Tibial artery (tissue), 4 donors: ENCODE results near the gene SPTB.
A peak's percentile ranks its signal among the peaks of the same experiment; 100 is the strongest.

Experiments used
- DNase-seq, 2 donors: peaks; one replicate each; pipeline ENCODE4 v3.0.0-alpha.2; 2019
- H3K27ac ChIP-seq, 2 donors: fragments of 200-600 bp; sonication (generic) in 1 of 2; 1 replicate in 1 of 2; 2 replicates in 1 of 2; pipeline ENCODE4 v1.5.1; 2018 to 2019; ENCODE audit warnings: mild to moderate bottlenecking in 1 of 2
- H3K27me3 ChIP-seq, 2 donors: fragments of 200-600 bp; sonication (generic) in 1 of 2; one replicate each; pipeline versions ENCODE4 v1.5.1 to v1.6.0; 2016 to 2019
- H3K36me3 ChIP-seq, 3 donors: fragments of 200-600 bp; sonication (generic) in 2 of 3; one replicate each; pipeline ENCODE4 v1.5.1; 2016 to 2019; ENCODE audit warnings: mild to moderate bottlenecking in 2 of 3
- H3K4me1 ChIP-seq, 4 donors: fragments of 200-600 bp; sonication (generic) in 2 of 4; 1 replicate in 3 of 4; 2 replicates in 1 of 4; pipeline ENCODE4 v1.5.1; 2016 to 2019
- H3K4me3 ChIP-seq, 2 donors: fragments of 200-600 bp; sonication (generic) in 1 of 2; 1 replicate in 1 of 2; 2 replicates in 1 of 2; pipeline ENCODE4 v1.5.1; 2018 to 2019; ENCODE audit warnings: mild to moderate bottlenecking in 2 of 2
- H3K9me3 ChIP-seq, 3 donors: fragments of 200-600 bp; sonication (generic) in 1 of 3; one replicate each; pipeline ENCODE4 v1.5.1; 2016 to 2019
- CTCF ChIP-seq, 2 experiments: fragments of 200-600 bp in 1 of 2; fragments of 450-650 bp in 1 of 2; IDR thresholded peaks; one replicate each; pipeline ENCODE4 v1.5.1; 2017 to 2019; ENCODE audit warnings: antibody characterized with exemption in 2 of 2, mild to moderate bottlenecking in 1 of 2, moderate library complexity in 1 of 2
- intact Hi-C: fragments of 100-400 bp; cut with DNase I; formaldehyde crosslinking; loops from one replicate; pipeline ENCODE4 v1.15.0; 2023; ENCODE audit warnings: low total_unique reads

The SPTB gene

GRCh38 chr14:64758025-64758521 lies 121.6 kb downstream of the SPTB start:
- intact Hi-C loops: no loop called here

GRCh38 chr14:64757601-64758000 lies 122.1 kb downstream of the SPTB start:
- H3K27ac ChIP-seq: peak overlapping the region; percentile 19 to 67
- H3K4me1 ChIP-seq: peaks cover 0 to 53% (median 46%) of the 10 kb centered on the region in 4 donors

More at GRCh38 chr14:64758025-64758521, 121.6 kb downstream of the SPTB start:
- no peaks in the 10 kb centered on the region for H3K36me3 ChIP-seq
- no peaks in the 10 kb centered on the region for H3K27me3 ChIP-seq
- peak overlapping the region; percentile 19 to 67 for H3K27ac ChIP-seq
- H3K4me3 ChIP-seq: no peak overlapping the region
- DNase-seq: peak in 1 of 2 donors; percentile 67
- H3K4me1 ChIP-seq: peaks cover 0 to 58% (median 51%) of the 10 kb centered on the region in 4 donors
- no peaks in the 10 kb centered on the region for H3K9me3 ChIP-seq
- no peak for TF ChIP-seq CTCF (IDR thresholded peaks at IDR 0.05)

GRCh38 chr14:64756712-64757111 lies 123.0 kb downstream of the SPTB start:
- TF ChIP-seq CTCF (IDR thresholded peaks at IDR 0.05): no peak
- peaks cover 0 to 45% (median 37%) of the 10 kb centered on the region in 4 donors for H3K4me1 ChIP-seq
- H3K4me3 ChIP-seq: no peak overlapping the region
- no peak for DNase-seq
- H3K36me3 ChIP-seq: no peaks in the 10 kb centered on the region
- no peaks in the 10 kb centered on the region for H3K9me3 ChIP-seq
- intact Hi-C loops: no loop called here
- no peak overlapping the region for H3K27ac ChIP-seq
- H3K27me3 ChIP-seq: no peaks in the 10 kb centered on the region

More at GRCh38 chr14:64757601-64758000, 122.1 kb downstream of the SPTB start:
- TF ChIP-seq CTCF (IDR thresholded peaks at IDR 0.05): no peak
- H3K27me3 ChIP-seq: no peaks in the 10 kb centered on the region
- DNase-seq: peak in 1 of 2 donors; percentile 54
- intact Hi-C loops: no loop called here
- no peak overlapping the region for H3K4me3 ChIP-seq
- no peaks in the 10 kb centered on the region for H3K9me3 ChIP-seq
- H3K36me3 ChIP-seq: no peaks in the 10 kb centered on the region

GRCh38 chr14:64755781-64756221 lies 123.9 kb downstream of the SPTB start:
- intact Hi-C loops: no loop called here
- Histone ChIP-seq H3K4me1 (peaks cover 0 to 35% (median 28%) of the 10 kb centered on the region in 4 donors), H3K27me3 (no peaks in the 10 kb centered on the region), H3K27ac (no peak overlapping the region), H3K4me3 (no peak overlapping the region), H3K36me3 (no peaks in the 10 kb centered on the region), H3K9me3 (no peaks in the 10 kb centered on the region)
- no peak for TF ChIP-seq CTCF (IDR thresholded peaks at IDR 0.05)
- no peak for DNase-seq

- Histone ChIP-seq H3K4me3 (no peak overlapping the region), H3K9me3 (no peaks in the 10 kb centered on the region), H3K36me3 (peaks cover 4 to 10% (median 7%) of the 10 kb centered on the region in 3 donors), H3K27me3 (no peaks in the 10 kb centered on the region), H3K27ac (no peak overlapping the region), H3K4me1 (peaks cover 0 to 33% (median 27%) of the 10 kb centered on the region in 4 donors)
- intact Hi-C loops: no loop called here
- no peak for DNase-seq
- TF ChIP-seq CTCF (IDR thresholded peaks at IDR 0.05): no peak
These were observed 125.0 kb downstream of the SPTB start for GRCh38 chr14:64754685-64755084.
